HS-5 (cell line): Measurements from ENCODE around the gene RAET1G.
"Not testable (repeated sequence)": the region's sequence is repeated elsewhere in the genome, so short reads cannot be mapped to it uniquely, and the experiment has no call there.

ENCODE experiments used
- DNase-seq: peaks from one replicate; pipeline ENCODE4 v3.0.0-alpha.2; 2012; ENCODE audit warnings: low read depth

RAET1G gene

DNA sequence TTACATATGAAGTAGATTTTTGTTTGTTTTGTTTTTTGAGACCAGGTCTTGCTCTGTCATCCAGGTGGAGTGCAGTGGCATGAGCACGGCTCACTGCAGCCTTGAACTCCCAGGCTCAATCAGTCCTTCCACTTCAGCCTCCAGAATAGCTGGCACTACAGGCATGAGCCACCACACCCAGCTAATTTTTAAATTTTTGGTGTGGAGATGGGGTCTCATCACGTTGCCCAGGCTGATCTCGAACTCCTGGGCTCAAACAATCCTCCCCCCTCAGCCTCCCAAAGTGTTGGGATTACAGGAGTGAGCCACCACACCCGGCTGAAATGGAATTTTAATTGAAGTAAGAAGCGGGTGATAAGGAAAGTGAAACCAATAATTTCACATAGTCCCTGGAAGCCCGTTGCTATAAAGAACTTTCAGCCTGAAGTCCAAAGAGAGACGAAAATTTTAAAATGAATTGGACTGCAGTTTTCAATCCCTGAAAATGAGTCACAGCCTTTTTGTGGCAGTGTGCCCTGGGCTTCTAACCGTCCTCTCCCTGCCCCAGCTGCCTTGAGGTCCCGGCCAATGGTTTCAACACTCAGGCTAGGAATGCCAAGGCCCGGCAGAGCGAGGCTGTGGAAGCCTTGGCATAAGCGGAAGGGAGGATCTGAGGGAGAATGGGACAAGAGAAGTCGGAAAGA, 25.8 kb downstream of the RAET1G start:
- DNase-seq, result peak; percentile 91

DNA sequence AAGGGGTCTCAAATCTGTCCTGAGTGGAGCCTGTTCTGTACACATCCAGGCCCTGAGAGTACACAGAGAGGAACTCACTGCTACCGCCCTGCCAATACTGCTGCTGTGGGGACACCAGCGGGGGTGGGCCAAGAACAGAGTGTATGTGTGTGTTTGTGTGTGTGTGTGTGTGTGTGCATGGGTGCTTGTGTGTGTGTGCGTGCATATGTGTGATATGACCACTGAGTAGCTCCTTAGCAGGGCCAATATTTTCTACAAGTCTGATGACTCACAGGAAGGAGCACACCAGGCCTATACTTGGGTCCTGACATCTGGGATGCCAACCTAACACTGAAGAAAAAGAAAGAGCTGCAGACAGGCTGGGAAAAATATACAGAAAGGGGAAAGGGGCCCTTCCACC, 26.4 kb downstream of the RAET1G start:
- DNase-seq, result no peak

- DNase-seq, result no peak
Observed at GRCh38 chr6:149895833-149896271, 27.1 kb downstream of the RAET1G start.

GRCh38 chr6:149895048-149895590, 27.8 kb downstream of the RAET1G start:
- no peak for DNase-seq

DNA sequence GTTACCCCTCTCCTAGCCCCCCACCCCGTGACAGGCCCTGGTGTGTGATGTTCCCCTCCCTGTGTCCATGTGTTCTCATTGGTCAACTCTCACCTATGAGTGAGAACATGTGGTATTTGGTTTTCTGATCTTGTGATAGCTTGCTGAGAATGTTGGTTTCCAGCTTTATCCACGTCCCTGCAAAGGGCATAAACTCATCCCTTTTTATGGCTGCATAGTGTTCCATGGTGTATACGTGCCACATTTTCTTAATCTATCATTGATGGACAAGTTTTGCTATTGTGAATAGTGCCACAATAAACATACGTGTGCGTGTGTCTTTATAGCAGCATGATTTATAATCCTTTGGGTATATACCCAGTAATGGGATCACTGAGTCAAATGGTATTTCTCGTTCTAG, 31.1 kb downstream of the RAET1G start:
- DNase-seq, result not testable (repeated sequence)

- no peak for DNase-seq
Observed at GRCh38 chr6:149891259-149891658, 31.7 kb downstream of the RAET1G start.

GRCh38 chr6:149890629-149891045, 32.3 kb downstream of the RAET1G start:
- DNase-seq, result no peak

GRCh38 chr6:149889326-149889725, 33.6 kb downstream of the RAET1G start:
- DNase-seq, result no peak

DNA sequence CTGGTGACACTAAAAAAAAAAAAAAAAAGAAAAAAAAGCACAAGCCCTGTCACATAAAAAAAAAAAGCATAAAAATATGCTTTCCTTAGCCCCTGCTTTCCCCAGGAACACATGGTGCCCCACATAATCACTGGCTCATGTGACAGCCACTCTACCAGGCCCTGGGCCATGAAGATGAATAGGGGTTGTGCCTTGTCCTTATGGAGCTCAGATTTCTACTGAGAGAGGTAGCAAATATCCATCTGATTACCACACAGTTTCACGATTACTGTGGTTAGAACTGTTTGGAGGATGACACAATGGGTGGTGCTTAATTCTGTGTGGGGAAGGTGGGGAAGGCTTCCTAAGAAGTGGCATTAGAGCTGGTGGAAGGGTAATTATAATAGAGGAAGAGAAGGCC, 34.3 kb downstream of the RAET1G start:
- no peak for DNase-seq

DNA sequence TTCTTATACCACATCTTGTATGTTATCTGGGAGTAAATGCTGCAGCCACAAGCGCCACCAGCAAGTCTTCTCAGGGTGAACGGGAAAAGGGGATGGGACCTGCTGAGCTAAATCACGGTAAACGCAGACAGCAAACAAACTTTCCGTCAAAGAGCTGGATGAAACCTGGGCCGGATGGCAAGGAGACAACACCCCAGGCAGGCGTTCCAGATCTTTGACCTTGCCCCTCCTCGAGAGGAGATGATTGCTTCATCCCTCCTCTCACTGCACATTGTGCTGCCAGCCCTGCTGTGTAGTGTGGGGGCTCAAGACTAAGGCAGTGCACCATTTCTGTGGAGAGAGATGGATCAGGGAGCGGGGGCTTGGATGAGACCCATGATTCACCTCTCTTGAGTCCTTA, 34.8 kb downstream of the RAET1G start:
- no peak for DNase-seq

- peak; percentile 89 for DNase-seq
Observed at GRCh38 chr6:149887343-149887742, 35.6 kb downstream of the RAET1G start.

DNA sequence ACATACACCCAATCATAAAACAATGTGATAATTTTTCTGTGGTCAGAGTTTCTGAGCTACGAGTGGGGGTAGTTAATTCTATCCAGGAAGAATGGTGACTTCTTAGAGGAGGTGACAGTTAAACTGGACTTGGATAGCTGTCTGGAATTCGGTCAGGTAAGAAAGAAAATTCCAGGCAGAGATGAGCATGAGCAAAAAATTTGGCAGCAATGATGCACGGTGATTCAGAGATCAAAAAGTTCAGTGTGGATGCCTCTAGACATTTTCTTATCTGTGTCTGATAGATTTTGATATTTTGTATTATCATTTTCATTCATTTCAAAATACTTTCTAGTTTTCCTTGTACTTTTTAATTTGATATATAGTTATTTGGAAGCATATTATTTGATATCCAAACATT, 37.0 kb downstream of the RAET1G start:
- DNase-seq, result no peak

DNA sequence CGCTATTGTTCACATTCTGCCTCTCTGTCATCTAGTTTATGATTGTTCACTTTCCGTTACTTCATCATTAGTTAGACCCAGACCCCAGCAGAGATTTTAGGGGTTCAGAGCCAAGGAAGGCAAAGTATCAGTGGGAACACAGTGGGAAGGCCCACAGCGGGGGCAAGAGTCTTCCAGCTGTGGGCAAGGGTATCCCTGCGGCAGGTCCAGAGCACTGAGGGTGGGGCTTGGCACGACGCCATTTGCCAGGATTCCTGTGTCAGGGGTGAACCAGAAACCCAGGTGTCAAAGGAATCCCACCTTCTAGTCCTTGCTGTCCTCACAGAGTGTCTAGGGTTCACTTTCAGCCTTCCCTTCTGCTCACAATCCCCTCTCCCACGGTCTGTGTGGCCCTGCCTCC, 38.3 kb downstream of the RAET1G start:
- no peak for DNase-seq

DNA sequence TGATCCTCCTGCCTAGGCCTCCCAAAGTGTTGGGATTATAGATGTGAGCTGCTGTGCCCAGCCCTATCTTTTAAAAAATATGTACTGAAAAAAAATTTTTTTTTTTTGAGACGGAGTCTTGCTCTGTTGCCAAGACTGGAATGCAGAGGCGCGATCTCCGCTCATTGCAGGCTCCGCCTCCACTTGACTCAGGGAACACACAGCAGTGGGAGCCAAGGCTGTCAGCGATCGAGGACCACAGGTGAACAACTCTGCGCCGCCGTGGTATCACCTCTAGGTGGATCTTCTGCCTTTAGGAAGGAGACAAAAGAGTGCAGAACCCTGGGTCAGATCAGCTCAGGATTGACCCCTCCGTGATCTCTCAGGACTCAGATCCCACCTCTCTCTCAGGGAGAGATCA, 38.7 kb downstream of the RAET1G start:
- no peak for DNase-seq

GRCh38 chr6:149881860-149882259, 41.1 kb downstream of the RAET1G start:
- DNase-seq, result no peak

DNA sequence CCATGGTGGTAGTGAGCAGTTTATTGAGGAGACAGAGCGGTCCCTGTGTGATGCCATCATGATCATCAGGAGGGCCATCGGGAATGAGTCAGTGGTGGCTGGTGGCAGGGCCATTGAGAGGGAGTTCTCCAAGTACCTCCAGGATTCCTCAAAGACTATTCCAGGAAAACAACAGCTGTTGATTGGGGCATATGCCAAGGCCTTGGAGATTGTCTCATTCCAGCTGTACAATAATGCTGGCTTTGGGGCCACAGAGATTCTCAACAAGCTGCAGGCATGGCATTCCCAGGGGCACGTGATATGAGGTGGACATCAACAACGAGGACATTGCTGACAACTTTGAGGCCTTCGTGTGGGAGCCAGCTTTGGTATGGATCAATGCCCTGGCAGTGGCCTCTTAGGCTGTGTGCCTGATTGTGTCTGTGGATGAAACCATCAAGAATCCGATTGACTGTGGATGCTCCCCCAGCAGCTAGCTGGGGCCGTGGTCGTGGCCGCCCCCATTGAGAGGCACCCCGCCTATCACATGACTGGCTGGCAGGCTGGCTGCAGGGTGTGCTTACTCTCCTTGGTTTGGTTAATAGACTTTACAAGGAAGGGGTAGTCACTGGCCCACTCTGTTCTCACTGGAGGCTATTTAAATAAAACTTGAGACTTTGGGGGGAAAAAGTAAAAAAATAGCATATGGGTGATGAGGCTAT, 41.7 kb downstream of the RAET1G start:
- no peak for DNase-seq

GRCh38 chr6:149877659-149878058, 45.3 kb downstream of the RAET1G start:
- DNase-seq, result no peak

DNA sequence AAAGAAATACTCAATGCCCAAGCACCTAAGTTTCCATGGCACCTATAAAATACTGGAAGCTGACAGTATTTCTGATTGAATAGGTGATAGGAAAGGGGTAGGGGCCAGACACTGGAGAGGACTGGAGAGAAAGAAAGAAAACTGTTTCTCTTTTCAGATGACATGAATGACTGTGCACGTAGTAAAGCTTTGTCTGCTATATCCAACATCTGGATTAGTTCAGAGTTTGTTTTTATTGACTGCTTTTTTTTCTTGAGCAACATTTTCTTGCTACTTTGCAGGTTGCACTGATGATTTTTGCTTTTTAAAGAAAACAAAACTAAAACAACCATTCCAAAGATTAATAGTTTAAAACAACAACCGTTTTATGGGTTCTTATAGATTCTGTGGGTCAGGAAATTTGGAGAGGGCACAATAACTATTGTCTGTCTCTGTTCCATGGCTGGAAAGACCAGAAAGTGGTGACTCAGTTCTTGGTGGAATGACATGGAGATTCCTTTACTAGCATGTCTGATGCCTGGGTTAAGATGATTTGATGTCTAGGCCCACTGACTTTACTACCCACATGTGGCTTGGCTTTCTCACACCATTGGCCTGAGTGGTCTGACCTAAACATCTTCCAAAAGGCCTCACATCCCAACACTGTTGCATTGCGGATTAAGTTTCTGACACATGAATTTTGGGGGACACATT, 46.5 kb downstream of the RAET1G start:
- no peak for DNase-seq

DNA sequence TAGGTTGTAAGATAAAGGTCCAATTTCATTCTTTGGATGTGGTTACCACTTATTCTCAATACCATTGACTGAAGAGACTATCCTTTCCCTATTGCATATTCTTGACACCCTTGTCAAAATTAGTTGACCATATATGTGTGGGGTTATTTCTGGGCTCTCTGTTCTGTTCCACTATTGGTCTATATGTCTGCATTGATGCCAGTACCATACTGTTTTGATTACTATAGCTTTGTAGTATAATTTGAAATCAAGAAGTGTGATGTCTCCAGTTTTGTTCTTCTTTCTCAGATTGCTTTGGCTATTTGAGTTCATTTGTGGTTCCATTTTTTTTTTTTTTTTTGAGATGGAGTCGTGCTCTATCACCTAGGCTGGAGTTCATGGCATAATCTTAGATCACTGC, 50.7 kb downstream of the RAET1G start:
- DNase-seq, result no peak

GRCh38 chr6:149871182-149871581, 51.7 kb downstream of the RAET1G start:
- no peak for DNase-seq

DNA sequence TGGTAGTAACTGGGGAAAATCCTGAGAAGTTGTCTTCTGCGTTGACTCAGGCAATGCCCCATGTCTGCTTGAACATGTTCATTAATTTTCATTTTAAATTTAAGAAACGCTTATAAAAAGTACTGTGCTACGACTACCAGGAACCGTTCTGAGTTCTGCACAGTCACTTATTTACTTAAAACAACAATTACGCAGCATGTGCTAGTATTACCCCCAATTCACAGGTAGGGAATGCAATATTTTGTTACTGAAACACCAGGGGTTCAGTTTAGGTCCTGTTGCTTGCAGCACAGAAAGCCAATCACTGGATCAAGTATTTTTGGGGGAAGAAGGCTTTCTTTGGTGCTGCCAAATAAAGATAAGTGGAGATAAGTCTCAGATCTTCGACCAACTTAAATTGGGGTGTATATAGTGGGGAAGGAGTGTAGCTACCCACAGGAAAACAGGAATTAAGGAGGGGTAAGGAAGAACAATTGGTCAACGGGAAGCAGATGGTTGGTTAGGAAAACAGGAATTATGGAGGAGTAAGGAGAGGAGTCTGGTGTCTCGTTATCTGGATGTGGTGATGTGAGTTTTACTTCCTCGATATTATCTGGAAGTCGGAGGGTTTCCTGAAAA, 53.5 kb downstream of the RAET1G start:
- DNase-seq, result no peak

DNA sequence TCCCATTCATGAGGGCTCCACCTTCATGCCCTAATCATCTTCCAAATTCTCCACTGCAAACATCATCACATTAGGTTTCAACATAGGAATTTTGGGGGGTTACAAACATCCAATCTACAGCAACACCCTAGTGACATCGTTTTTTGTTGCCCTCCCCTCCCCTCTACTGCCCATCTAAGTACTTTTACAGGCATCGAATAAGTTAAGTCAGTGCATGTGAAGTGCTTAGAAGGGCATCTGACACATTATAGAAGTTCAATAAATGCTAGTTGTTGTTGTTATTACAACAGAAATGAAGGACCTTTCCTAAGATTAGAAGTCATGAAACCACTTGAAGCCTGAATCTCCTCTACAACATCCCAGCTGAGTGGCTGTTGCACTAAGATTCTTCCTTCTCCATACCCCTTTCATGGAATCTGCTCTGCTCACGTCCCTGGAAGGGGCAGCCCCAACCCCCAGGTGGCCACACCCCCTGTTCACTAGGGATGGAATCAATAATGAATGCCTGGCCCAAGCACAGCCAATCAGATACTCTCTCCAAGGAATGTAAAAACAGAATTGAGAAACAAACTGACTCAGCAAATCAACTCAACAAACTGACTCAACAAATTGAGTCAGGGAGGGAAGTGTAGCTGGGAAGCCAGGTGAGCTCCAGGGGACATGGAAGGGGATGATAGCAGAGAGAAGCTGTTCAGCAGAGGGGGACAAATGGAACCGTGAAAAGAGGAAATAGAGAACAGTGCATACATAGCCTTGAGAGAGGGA, 54.9 kb downstream of the RAET1G start:
- DNase-seq, result peak; percentile 74
